ENCODE data around the gene CBARP. TPM values are rescaled to one million over a fixed set of nuclear protein-coding genes. Genes with fewer than 3 reads are reported as not detected.

The CBARP gene
- total and polyA plus RNA-seq, 2 of the 13 experiments (the other 11 are each of a cell fraction or from before 2014, with no cell fraction given), result 1.2 to 1.4 TPM

- TF ChIP-seq, protein P1, sequence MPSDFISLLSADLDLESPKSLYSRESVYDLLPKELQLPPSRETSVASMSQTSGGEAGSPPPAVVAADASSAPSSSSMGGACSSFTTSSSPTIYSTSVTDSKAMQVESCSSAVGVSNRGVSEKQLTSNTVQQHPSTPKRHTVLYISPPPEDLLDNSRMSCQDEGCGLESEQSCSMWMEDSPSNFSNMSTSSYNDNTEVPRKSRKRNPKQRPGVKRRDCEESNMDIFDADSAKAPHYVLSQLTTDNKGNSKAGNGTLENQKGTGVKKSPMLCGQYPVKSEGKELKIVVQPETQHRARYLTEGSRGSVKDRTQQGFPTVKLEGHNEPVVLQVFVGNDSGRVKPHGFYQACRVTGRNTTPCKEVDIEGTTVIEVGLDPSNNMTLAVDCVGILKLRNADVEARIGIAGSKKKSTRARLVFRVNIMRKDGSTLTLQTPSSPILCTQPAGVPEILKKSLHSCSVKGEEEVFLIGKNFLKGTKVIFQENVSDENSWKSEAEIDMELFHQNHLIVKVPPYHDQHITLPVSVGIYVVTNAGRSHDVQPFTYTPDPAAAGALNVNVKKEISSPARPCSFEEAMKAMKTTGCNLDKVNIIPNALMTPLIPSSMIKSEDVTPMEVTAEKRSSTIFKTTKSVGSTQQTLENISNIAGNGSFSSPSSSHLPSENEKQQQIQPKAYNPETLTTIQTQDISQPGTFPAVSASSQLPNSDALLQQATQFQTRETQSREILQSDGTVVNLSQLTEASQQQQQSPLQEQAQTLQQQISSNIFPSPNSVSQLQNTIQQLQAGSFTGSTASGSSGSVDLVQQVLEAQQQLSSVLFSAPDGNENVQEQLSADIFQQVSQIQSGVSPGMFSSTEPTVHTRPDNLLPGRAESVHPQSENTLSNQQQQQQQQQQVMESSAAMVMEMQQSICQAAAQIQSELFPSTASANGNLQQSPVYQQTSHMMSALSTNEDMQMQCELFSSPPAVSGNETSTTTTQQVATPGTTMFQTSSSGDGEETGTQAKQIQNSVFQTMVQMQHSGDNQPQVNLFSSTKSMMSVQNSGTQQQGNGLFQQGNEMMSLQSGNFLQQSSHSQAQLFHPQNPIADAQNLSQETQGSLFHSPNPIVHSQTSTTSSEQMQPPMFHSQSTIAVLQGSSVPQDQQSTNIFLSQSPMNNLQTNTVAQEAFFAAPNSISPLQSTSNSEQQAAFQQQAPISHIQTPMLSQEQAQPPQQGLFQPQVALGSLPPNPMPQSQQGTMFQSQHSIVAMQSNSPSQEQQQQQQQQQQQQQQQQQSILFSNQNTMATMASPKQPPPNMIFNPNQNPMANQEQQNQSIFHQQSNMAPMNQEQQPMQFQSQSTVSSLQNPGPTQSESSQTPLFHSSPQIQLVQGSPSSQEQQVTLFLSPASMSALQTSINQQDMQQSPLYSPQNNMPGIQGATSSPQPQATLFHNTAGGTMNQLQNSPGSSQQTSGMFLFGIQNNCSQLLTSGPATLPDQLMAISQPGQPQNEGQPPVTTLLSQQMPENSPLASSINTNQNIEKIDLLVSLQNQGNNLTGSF (CRISPR knock-in tag; IDR thresholded peaks at IDR 0.05), result peak; percentile 56; the same call in 1 of the 2 replicates
- TF ChIP-seq ARNT2 (CRISPR knock-in tag; IDR thresholded peaks at IDR 0.05; ENCODE audit: low read depth) (peak; percentile 81), REST (IDR thresholded peaks at IDR 0.05; ENCODE audit: borderline replicate concordance in 1 of 2, low read depth in 1 of 2, low read length in 2 of 2) (peak in 1 of 2 experiments; percentile 41; a peak in 1 of 4 replicates), ZNF768 (CRISPR knock-in tag; IDR thresholded peaks at IDR 0.05) (0 out of 2 replicates have a peak, but pooled peaks have one; percentile 8), FOXO1 (CRISPR knock-in tag; IDR thresholded peaks at IDR 0.05) (peak; percentile 6; the same call in 1 of the 2 replicates), ZNF343 (CRISPR knock-in tag; IDR thresholded peaks at IDR 0.05) (0 out of 2 replicates have a peak, but pooled peaks have one; percentile 50), KDM3A (CRISPR knock-in tag; IDR thresholded peaks at IDR 0.05; ENCODE audit: low read depth) (0 out of 2 replicates have a peak, but pooled peaks have one; percentile 12), HES4 (CRISPR knock-in tag; IDR thresholded peaks at IDR 0.05; ENCODE audit: borderline replicate concordance) (peak; percentile 47; the same call in 1 of the 2 replicates), ZNF282 (IDR thresholded peaks at IDR 0.05; ENCODE audit: partially characterized antibody) (no peak)
- TF ChIP-seq, protein P2, sequence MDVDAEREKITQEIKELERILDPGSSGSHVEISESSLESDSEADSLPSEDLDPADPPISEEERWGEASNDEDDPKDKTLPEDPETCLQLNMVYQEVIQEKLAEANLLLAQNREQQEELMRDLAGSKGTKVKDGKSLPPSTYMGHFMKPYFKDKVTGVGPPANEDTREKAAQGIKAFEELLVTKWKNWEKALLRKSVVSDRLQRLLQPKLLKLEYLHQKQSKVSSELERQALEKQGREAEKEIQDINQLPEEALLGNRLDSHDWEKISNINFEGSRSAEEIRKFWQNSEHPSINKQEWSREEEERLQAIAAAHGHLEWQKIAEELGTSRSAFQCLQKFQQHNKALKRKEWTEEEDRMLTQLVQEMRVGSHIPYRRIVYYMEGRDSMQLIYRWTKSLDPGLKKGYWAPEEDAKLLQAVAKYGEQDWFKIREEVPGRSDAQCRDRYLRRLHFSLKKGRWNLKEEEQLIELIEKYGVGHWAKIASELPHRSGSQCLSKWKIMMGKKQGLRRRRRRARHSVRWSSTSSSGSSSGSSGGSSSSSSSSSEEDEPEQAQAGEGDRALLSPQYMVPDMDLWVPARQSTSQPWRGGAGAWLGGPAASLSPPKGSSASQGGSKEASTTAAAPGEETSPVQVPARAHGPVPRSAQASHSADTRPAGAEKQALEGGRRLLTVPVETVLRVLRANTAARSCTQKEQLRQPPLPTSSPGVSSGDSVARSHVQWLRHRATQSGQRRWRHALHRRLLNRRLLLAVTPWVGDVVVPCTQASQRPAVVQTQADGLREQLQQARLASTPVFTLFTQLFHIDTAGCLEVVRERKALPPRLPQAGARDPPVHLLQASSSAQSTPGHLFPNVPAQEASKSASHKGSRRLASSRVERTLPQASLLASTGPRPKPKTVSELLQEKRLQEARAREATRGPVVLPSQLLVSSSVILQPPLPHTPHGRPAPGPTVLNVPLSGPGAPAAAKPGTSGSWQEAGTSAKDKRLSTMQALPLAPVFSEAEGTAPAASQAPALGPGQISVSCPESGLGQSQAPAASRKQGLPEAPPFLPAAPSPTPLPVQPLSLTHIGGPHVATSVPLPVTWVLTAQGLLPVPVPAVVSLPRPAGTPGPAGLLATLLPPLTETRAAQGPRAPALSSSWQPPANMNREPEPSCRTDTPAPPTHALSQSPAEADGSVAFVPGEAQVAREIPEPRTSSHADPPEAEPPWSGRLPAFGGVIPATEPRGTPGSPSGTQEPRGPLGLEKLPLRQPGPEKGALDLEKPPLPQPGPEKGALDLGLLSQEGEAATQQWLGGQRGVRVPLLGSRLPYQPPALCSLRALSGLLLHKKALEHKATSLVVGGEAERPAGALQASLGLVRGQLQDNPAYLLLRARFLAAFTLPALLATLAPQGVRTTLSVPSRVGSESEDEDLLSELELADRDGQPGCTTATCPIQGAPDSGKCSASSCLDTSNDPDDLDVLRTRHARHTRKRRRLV (CRISPR knock-in tag; IDR thresholded peaks at IDR 0.05), result no peak
These were observed 11.6 kb upstream of the CBARP start (continued) for GRCh38 chr19:1249298-1249989.
